Astrocyte of the spinal cord (primary cell): Measurements from ENCODE around the gene SECTM1.

Experiments used
- DNase-seq: peaks from one replicate; pipeline ENCODE4 v3.0.0; 2011; ENCODE audit warnings: low read depth, low spot score
- H3K4me3 ChIP-seq: 2 replicates; pipeline ENCODE4 v1.5.1; 2011; ENCODE audit warnings: low read depth, mild to moderate bottlenecking, low read length, moderate library complexity
- in situ Hi-C: cut with HindIII; loops from 2 replicates; pipeline ENCODE4 v1.10.0; 2017; ENCODE audit warnings: low sequenced_read_pairs
- TF ChIP-seq, protein P1 (sequence below): IDR thresholded peaks from 2 replicates; pipeline ENCODE4 v1.5.1; 2012; ENCODE audit warnings: low read depth, mild to moderate bottlenecking, low read length, inconsistent platforms

Gene SECTM1

DNA sequence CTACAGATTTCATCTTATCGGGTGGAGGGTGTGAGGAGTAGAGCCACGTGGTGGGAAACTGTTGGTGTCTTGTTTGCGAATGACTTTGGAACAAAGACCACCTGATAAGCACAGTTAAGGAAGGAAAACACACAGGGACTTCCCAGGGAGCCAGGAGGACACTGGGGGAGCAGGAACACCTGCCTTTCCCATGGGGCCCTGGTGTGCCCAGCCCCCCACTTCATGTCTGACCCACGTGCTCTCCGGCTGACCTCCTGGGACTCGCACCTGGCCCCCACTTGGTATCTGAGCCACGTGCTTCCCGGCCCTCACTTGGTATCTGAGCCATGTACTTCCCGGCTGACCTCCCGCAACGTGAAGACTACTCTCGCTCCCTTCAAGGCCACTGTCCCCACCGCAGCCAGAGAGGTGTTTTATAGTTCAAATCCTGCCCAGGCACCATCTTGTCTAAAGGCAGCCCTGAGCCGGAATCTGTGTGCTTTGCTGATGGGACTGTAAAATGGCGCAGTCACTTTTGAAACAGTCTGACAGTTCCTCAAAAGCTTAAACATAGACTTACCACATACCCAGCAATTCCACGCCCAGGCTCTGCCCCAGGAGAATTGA is 54.7 kb downstream of the SECTM1 start:
- H3K4me3 ChIP-seq: no peak overlapping the region
- DNase-seq: no peak
- in situ Hi-C loops: no loop called here
- TF ChIP-seq, protein P1, sequence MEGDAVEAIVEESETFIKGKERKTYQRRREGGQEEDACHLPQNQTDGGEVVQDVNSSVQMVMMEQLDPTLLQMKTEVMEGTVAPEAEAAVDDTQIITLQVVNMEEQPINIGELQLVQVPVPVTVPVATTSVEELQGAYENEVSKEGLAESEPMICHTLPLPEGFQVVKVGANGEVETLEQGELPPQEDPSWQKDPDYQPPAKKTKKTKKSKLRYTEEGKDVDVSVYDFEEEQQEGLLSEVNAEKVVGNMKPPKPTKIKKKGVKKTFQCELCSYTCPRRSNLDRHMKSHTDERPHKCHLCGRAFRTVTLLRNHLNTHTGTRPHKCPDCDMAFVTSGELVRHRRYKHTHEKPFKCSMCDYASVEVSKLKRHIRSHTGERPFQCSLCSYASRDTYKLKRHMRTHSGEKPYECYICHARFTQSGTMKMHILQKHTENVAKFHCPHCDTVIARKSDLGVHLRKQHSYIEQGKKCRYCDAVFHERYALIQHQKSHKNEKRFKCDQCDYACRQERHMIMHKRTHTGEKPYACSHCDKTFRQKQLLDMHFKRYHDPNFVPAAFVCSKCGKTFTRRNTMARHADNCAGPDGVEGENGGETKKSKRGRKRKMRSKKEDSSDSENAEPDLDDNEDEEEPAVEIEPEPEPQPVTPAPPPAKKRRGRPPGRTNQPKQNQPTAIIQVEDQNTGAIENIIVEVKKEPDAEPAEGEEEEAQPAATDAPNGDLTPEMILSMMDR: no peak

DNA sequence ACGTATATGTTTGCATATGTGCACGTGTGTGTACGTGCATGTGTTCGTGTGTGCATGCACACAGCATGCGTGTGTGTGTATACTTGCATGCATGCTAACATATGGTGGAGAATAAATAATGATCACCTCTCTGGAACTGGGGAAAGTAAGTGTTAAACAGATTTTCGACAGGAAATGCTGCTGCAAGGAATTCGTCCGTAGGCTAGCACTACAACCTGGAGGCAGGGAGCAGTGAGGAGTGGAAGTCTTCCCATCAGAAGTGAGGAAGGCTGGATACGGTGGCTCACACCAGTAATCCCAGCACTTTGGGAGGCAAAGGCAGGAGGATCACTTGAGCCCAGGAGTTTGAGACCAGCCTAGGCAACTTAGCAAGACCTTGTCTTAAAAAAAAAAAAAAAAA is 55.3 kb downstream of the SECTM1 start:
- H3K4me3 ChIP-seq: no peak overlapping the region
- DNase-seq: no peak
- TF ChIP-seq, protein P1: no peak
- in situ Hi-C loops: no loop called here

DNA sequence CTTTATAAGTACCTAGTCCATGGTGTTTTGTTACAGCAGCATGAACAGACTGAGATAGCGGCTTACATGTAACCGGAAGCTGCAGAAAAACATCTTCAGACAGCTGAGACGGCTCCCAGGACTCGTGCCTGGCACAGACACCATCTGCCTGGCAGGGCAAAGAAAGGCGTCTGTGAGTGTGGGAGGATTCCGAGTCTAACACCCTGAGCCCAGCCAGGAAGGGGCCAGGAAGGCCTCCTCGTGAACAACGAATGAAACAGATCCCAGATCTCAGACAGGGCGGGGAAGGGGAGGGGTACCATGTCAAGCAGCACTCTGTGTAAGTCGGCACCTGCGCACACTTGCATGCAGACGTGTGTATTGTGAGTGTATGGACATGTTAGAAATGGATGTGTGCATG is 55.7 kb downstream of the SECTM1 start:
- no peak for DNase-seq
- TF ChIP-seq, protein P1: no peak
- no peak overlapping the region for H3K4me3 ChIP-seq
- in situ Hi-C loops: no loop called here

DNA sequence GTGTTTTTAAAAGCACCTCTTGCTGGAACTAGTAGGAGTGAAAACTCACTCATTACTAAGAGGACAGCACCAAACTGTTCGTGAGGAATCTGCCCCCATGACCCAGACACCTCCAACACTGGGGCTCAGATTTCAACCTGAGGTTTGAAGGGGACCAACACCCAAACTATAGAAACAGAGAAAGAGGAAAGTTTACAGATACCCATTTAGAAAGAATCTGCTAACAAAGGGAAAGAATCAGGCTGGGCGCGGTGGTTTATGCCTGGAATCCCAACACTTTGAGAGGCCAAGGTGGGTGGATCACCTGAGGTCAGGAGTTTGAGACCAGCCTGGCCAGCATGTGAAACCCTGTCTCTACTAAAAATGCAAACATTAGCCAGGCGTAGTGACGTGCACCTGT is 56.6 kb downstream of the SECTM1 start:
- no peak overlapping the region for H3K4me3 ChIP-seq
- no peak for DNase-seq
- in situ Hi-C loops: no loop called here
- TF ChIP-seq, protein P1: no peak

DNA sequence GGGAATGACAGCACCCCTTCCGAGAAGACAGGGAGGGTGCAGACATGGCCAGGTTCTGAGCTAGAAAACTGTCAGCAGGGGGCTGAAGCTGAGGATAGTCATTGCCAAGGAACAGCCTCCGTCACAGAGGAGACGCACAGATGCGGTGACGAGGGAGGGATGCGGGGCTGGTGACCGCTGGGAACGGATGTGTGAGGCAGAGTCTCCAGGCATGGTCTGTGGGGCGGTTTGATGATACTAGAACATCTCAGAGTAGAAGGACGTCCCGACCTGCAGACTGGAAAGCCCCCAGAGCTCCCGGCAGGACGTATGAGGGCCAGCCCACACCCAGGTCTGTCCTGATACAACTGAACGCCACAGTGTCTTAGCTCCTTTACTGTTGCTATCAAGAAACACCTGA is 58.2 kb downstream of the SECTM1 start:
- in situ Hi-C loops: no loop called here

DNA sequence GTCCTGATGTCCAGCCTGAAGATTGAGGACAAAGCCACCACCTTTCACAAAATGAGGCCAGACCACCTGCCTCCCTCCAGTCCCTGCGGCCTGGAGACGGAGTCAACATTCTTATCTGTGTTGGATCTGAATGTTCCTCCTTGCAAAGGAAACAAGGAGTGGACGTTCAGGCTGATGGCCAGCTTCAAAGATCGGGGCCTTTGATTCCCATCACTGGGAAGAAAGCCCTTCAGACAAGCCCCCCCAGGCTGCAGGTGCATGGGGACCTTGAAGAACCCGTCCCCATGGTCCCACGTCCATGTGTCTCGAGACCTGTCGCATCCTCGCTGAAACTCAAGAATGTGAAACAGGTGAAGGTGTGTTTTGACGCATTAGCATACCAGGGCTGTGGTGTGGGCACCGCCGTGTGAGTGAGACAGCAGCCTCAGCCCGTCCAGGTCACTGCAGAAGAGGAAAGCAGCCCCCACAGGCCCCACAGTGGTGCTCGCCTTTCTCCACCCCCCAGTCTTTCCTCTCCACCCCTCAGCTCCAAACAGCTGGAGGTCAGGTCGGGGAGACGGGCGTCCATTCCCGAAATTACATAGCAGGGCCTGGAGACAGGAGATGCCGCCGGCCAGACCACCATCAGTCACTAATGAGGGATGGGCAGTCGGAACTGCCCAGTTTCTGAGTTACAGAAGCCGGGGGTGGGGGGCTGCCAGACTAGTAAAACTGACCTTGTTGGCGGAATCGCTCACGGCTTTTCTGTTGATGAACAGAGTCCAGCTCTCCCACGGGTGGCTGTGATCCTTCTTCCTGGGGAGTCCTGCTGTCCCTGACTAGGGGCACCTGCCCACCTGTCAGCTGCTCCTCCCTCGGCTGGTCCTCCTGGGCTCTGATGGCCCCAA is 59.2 kb downstream of the SECTM1 start:
- in situ Hi-C loops: no loop called here
- peak overlapping the region; percentile 83 for H3K4me3 ChIP-seq
- TF ChIP-seq, protein P1: no peak
- no peak for DNase-seq

More for the DNA sequence above, 58.2 kb downstream of the SECTM1 start:
- DNase-seq: no peak
- TF ChIP-seq, protein P1: no peak
- no peak overlapping the region for H3K4me3 ChIP-seq
